Heart left ventricle (tissue), 13 donors: ENCODE measurements around the gene ST6GALNAC2.

Source experiments
- CTCF ChIP-seq, 12 donors: fragments of 200-600 bp; sonication (generic) in 4 of 12; IDR thresholded peaks; one replicate each; pipeline versions ENCODE4 v1.5.0 to v1.8.0; 2018 to 2022; ENCODE audit warnings: antibody characterized with exemption in 12 of 12, mild to moderate bottlenecking in 5 of 12
- POLR2A ChIP-seq, 2 donors: fragments of 450-650 bp; IDR thresholded peaks; one replicate each; pipeline ENCODE4 v1.6.1; 2017; ENCODE audit warnings: antibody characterized with exemption in 2 of 2, mild to moderate bottlenecking in 2 of 2, moderate library complexity in 2 of 2
- donor health status: ischemic (EF 13 %, LVEDD 7.1; RV severe dilation, severe dysfunction).
- donor health status: DM: no; HTN: yes; CAD: no.
- donor health status: DM: no; HTN: no; CAD: no.
- donor health status: ischemic (EF 25% LVEDD 6.9; RV normal size, moderate dysfunction).
- donor health status: ischemic (EF 25% LVEDD 5.7; RV mildly dilated, moderate dysfunction).
- donor health status: ischemic (EF 35%, LVEDD 5.7; RV mildly dilated, moderate dysfunction).
- donor health status: nonischemic (EF 11% LVEDD 7.7; RV severe dilation, severe dysfunction).
- donor health status: DM: yes; HTN: yes; CAD: no.
- donor health status: PGD.
- donor health status: ischemic (EF 29% LVEDD 5.4; RV normal size, mild dysfunction).
- donor health status: nonischemic (EF 23%, LVEDD 6.1; RV moderate dilation, normal function).

- TF ChIP-seq POLR2A (IDR thresholded peaks at IDR 0.05) (no peak), CTCF (IDR thresholded peaks at IDR 0.05) (no peak)
Measured at GRCh38 chr17:76542566-76542971, 43.1 kb downstream of the ST6GALNAC2 start.
